BJ (cell line): ENCODE measurements around the gene DDX54. TPM values are rescaled to one million over a fixed set of nuclear protein-coding genes. Genes with fewer than 3 reads are reported as not detected.

ENCODE experiments used
- CTCF ChIA-PET: fragments of 350-600 bp; formaldehyde crosslinking; extraction: SDS; loops from one replicate; lab custom pipeline; 2021; ENCODE audit warnings: antibody characterized with exemption, inconsistent platforms; lab: Yijun Ruan, JAX
- POLR2A ChIA-PET: fragments of 300-600 bp; sonication (Branson Sonifier 250); formaldehyde crosslinking; extraction: SDS; loops from one replicate; lab custom pipeline; 2021; ENCODE audit warnings: antibody characterized with exemption; lab: Charles Lee
- DNase-seq: peaks from one replicate; pipeline ENCODE4 v3.0.0-alpha.2; 2011; ENCODE audit warnings: low read depth
- H3K27me3 ChIP-seq: 2 replicates; pipeline ENCODE4 v1.6.0; 2011; ENCODE audit warnings: low read length; ENCODE audit not compliant: control insufficient read depth, insufficient read depth
- H3K36me3 ChIP-seq: 2 replicates; pipeline ENCODE4 v1.5.1; 2011; ENCODE audit warnings: low read length; ENCODE audit not compliant: control insufficient read depth, insufficient read depth
- H3K4me3 ChIP-seq: 2 replicates; pipeline ENCODE4 v1.5.1; 2011; ENCODE audit warnings: low read depth, mild to moderate bottlenecking, control low read depth, low read length
- polyA plus RNA-seq: library from polyadenylated mRNA; depleted of rRNA; stranded (reverse); fragments of >200 nt; gene quantifications from 2 replicates; pipeline ENCODE4 v1.2.3, GENCODE V29; 2011
- TF ChIP-seq, protein P1 (sequence below): IDR thresholded peaks from 2 replicates; pipeline ENCODE4 v1.5.1; 2011; ENCODE audit warnings: low read depth, mild to moderate bottlenecking, control low read depth, inconsistent platforms, low read length, moderate library complexity; ENCODE audit not compliant: insufficient read depth

DDX54 gene
- polyA plus RNA-seq, 1 experiment, result 54.7 TPM

DNA sequence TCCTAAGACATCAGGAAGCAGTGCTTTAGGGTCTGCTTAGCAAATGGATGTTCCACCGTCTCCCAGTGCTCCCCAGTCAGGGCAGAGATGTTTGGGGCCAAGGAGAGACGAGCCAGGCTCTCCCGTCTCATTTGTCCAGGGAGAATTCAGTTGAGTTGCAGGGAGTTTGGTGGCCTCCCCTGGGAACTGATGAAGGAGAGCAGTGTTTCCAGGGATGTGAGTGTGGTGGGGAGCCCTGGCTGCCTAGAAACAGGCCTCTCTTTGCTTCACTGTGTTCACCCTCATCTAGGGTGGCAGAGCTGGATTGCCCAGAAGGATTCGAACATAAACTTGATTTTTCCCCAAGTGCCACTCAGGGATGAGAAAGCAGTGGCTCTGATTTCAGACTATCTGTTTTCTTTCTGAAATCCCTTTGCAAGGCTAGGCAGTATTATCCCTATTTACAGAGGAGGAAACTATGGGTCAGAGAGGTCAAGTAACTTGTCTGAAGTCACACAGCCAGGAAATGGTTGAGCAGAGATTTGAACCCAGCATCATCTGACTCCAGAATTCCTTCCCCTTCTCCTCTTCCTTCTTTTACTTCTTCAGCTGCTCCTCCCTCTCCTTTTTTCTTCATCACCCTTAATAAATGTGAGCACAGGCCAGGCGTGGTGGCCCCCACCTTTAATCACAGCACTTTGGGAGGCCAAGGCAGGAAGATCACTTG, 42.6 kb upstream of the DDX54 start:
- ChIA-PET POLR2A (no interaction called here), CTCF (no interaction called here)
- Histone ChIP-seq H3K4me3 (no peak overlapping the region), H3K36me3 (peaks cover 18% of the 10 kb centered on the region), H3K27me3 (no peaks in the 10 kb centered on the region)
- TF ChIP-seq, protein P1, sequence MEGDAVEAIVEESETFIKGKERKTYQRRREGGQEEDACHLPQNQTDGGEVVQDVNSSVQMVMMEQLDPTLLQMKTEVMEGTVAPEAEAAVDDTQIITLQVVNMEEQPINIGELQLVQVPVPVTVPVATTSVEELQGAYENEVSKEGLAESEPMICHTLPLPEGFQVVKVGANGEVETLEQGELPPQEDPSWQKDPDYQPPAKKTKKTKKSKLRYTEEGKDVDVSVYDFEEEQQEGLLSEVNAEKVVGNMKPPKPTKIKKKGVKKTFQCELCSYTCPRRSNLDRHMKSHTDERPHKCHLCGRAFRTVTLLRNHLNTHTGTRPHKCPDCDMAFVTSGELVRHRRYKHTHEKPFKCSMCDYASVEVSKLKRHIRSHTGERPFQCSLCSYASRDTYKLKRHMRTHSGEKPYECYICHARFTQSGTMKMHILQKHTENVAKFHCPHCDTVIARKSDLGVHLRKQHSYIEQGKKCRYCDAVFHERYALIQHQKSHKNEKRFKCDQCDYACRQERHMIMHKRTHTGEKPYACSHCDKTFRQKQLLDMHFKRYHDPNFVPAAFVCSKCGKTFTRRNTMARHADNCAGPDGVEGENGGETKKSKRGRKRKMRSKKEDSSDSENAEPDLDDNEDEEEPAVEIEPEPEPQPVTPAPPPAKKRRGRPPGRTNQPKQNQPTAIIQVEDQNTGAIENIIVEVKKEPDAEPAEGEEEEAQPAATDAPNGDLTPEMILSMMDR, result no peak
- DNase-seq, result no peak

DNA sequence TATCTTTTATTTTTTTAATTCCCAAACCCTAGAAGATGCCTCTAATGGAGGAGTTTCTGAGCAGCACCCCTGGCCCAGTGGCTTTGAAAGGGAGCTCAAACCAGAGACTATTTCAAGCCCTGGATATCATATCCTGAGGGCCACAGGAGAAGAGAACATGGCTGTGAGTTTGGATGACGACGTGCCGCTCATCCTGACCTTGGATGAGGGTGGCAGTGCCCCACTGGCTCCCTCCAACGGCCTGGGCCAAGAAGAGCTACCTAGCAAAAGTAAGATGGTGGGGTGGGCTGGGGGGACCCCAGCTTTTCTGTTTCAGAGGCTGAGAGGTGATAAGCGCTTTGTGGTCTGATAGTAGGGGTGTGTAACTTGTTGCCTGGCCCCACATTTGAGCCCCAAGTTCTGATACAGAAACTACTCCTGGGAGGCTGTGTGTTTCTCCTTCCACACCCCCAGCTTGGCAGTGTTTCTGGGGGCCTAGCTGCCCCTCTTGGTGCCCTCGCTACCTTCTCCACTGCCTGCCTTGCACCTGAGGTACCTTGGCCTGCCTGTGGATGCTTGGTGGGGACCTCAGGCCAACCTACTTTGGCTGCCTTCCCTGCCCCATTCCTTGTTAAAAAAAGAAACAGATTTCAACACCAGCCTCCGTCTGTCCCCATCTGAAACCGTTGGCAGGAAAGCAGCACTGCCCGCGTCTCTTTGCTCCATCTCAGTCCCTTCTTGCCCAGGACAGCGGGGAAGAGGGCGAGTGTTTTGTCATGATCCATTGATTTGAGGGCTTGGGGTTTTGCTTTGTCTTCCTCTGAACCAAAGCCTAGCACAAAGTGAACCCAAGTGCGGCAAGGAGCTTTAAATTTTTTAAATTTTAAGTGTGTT, 41.7 kb upstream of the DDX54 start:
- Histone ChIP-seq H3K4me3 (no peak overlapping the region), H3K27me3 (no peaks in the 10 kb centered on the region), H3K36me3 (peaks cover 11% of the 10 kb centered on the region)
- CTCF ChIA-PET, result no interaction called here
- DNase-seq, result no peak
- TF ChIP-seq, protein P1, result no peak
- POLR2A ChIA-PET, result no interaction called here

DNA sequence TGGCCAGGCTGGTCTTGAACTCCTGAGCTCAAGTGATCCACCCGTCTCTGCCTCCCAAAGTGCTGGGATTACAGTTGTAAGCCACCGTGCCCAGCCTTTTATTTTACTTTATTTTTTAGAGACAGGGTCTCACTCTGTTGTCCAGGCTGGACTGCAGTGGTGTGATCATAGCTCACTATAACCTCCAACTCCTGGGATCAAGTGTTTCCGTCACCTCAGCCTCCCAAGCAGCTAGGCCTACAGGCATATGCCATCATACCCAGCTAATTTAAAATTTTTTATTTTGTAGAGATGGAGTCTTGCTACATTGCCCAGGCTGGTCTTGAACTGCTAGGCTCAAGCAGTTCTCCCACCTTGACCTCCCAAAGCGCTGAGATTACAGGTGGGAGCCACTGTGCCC, 39.7 kb upstream of the DDX54 start:
- H3K36me3 ChIP-seq, result peaks cover 7% of the 10 kb centered on the region
- H3K27me3 ChIP-seq, result no peaks in the 10 kb centered on the region
- CTCF ChIA-PET, result interaction anchor here (0.6 to 0.7 kb wide), 2 partner anchors 15 to 30 kb away, joined by 3 read pairs; no protein-coding TSS in a partner anchor
- DNase-seq, result no peak
- TF ChIP-seq, protein P1, result no peak
- POLR2A ChIA-PET, result no interaction called here
- H3K4me3 ChIP-seq, result no peak overlapping the region

DNA sequence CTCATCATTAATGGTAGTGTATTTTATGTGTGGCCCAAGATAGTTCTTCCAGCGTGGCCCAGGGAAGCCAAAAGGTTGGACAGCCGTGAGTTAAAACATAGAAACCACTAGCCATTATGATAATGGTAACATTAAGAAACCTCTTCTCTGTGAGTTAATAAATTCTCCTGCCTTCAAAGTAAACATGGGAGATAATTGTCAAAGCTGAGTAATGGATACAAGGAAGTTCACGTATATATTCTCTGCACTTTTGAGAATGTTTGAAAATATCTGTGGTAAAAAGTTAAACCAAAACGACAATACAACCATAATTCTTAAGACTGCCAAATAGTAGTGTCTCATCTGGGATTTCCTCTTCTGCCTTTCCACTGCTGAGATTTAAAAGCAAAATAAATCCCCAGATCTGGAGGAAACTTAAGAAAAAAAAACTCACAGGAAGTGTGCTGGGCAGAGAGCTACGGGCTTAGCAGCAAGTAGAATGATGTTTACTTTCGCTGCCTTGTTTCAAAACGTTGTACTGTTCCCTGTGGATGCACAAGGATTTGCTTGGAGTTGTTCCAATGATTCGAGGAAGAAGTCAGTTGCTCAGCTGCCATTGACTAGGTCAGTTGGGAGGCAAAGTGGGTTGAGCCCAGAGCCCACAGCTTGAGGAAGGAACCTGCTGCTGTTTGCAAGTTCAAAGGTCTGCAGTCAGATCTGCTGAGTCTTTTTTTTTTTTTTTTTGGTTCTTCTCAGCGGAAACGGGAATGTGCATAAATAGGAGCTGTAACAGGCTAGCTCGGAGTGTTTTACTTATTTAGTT, 37.7 kb upstream of the DDX54 start:
- peak; percentile 58 for DNase-seq
- peak overlapping the region; percentile 65 for H3K4me3 ChIP-seq
- H3K27me3 ChIP-seq, result no peaks in the 10 kb centered on the region
- ChIA-PET CTCF (interaction anchor here (0.6 to 1.4 kb wide), 4 partner anchors 18 to 38 kb away, joined by 3 to 6 read pairs (median 3); no protein-coding TSS in a partner anchor), POLR2A (interaction anchor here (0.6 to 0.7 kb wide), 3 partner anchors 17 to 744 kb away, joined by 3 to 5 read pairs (median 4); no protein-coding TSS in a partner anchor)
- H3K36me3 ChIP-seq, result peaks cover 6% of the 10 kb centered on the region
- TF ChIP-seq, protein P1, result no peak
